ENCODE results near the gene JMJD4. TPM values are rescaled to one million over a fixed set of nuclear protein-coding genes. Genes with fewer than 3 reads are reported as not detected.

The JMJD4 gene
- total RNA-seq, 1 donor from 2014 or later: 28.3 TPM

GRCh38 chr1:227753999-227754711 is 19.1 kb upstream of the JMJD4 start:
- Mint-ChIP-seq H3K4me1 (no peaks in the 10 kb centered on the region), H3K4me3 (no peak overlapping the region), H3K27ac (ENCODE audit: unreplicated experiment) (no peak overlapping the region), H3K27me3 (ENCODE audit: low read depth) (no peaks in the 10 kb centered on the region), H3K36me3 (ENCODE audit: low read depth) (no peaks in the 10 kb centered on the region), H3K9me3 (no peaks in the 10 kb centered on the region)
- DNase-seq (ENCODE audit: low read depth, low spot score): no peak
- TF ChIP-seq CTCF (conservative IDR thresholded peaks at IDR 0.05): no peak

DNA sequence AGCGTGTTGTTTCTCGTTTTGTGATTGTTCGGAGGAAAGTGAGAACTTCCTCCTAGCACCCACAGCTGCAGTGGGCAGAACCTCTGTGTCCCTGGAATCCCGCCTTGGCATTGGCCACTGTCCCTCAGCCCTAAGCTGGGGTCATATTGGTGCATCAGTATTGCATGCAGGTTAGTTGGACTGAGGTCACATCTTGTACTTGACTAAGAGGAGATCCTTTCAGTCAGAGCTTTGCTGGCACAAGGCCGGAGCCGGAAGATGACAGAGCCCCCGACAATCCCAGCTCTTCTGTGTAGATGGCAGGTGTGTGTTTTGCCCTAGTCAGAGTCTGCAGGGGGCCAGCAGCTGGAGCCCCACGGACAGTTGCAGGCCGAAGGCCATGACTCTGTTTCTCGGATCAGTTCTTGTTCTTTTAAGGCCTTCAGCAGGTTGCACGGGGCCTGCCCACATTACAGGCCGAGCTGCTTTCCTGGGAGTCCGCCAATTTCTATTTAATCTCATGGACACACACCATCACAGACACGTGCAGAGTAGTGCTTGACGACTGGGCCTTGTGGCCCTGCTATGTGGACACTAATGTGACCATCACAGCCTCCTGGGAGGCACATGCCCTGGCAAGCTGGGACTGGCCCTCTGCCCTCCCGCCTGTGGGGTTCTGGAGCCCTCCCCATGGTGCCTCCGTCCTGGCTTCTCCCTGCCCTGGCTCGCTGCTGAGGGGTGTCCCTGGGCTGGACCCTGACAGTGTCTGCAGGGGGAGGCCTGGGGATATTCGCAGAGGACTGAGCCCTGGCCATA is 15.0 kb upstream of the JMJD4 start:
- no peak overlapping the region for H3K4me3 Mint-ChIP-seq
- no peaks in the 10 kb centered on the region for H3K27me3 Mint-ChIP-seq (ENCODE audit: low read depth)
- no peak for DNase-seq (ENCODE audit: low read depth, low spot score)
- H3K27ac Mint-ChIP-seq (ENCODE audit: unreplicated experiment): no peak overlapping the region
- peaks cover 3% of the 10 kb centered on the region for H3K4me1 Mint-ChIP-seq
- no peaks in the 10 kb centered on the region for H3K36me3 Mint-ChIP-seq (ENCODE audit: low read depth)
- no peak for TF ChIP-seq CTCF (conservative IDR thresholded peaks at IDR 0.05)
- no peaks in the 10 kb centered on the region for H3K9me3 Mint-ChIP-seq

GRCh38 chr1:227749225-227749624 is 14.1 kb upstream of the JMJD4 start:
- no peak for DNase-seq (ENCODE audit: low read depth, low spot score)
- H3K27ac Mint-ChIP-seq (ENCODE audit: unreplicated experiment): no peak overlapping the region
- H3K27me3 Mint-ChIP-seq (ENCODE audit: low read depth): no peaks in the 10 kb centered on the region
- H3K4me1 Mint-ChIP-seq: peaks cover 3% of the 10 kb centered on the region
- TF ChIP-seq CTCF (conservative IDR thresholded peaks at IDR 0.05): no peak
- H3K9me3 Mint-ChIP-seq: no peaks in the 10 kb centered on the region
- no peak overlapping the region for H3K4me3 Mint-ChIP-seq
- no peaks in the 10 kb centered on the region for H3K36me3 Mint-ChIP-seq (ENCODE audit: low read depth)

DNA sequence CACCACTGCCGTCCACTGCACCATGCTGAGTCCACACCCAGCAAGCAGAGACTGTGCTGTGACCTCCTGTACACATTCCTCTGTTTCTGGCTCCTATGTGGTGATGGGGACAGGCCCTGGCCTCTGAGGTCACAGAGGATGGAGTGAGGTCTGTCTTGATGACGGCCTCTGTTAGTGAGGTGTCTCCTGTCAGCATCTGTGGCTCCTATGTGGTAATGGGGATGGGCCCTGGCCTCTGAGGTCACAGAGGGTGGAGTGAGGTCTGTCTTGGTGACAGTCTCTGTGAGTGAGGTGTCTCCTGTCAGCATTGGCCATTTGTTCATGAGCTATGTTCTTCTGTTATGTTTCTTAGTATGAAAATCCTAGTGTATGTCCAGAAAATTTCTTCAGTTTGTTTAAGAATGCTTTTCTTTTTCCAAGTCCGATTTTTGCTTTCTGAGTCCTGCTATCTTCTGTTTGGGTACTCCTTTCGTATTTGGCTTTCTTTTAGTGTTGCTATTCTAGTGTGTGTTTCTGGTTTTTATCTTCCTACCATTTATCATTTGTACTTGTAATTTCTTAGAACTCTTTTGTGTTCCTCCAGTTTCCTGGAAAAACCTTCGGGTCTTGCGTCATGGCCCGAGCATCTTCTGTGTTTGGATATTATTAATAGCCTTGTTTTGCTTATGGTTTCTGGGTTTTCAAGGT is 13.5 kb upstream of the JMJD4 start:
- no peaks in the 10 kb centered on the region for H3K9me3 Mint-ChIP-seq
- no peaks in the 10 kb centered on the region for H3K27me3 Mint-ChIP-seq (ENCODE audit: low read depth)
- no peaks in the 10 kb centered on the region for H3K36me3 Mint-ChIP-seq (ENCODE audit: low read depth)
- peaks cover 3% of the 10 kb centered on the region for H3K4me1 Mint-ChIP-seq
- H3K4me3 Mint-ChIP-seq: no peak overlapping the region
- no peak overlapping the region for H3K27ac Mint-ChIP-seq (ENCODE audit: unreplicated experiment)
- TF ChIP-seq CTCF (conservative IDR thresholded peaks at IDR 0.05): no peak
- no peak for DNase-seq (ENCODE audit: low read depth, low spot score)

DNA sequence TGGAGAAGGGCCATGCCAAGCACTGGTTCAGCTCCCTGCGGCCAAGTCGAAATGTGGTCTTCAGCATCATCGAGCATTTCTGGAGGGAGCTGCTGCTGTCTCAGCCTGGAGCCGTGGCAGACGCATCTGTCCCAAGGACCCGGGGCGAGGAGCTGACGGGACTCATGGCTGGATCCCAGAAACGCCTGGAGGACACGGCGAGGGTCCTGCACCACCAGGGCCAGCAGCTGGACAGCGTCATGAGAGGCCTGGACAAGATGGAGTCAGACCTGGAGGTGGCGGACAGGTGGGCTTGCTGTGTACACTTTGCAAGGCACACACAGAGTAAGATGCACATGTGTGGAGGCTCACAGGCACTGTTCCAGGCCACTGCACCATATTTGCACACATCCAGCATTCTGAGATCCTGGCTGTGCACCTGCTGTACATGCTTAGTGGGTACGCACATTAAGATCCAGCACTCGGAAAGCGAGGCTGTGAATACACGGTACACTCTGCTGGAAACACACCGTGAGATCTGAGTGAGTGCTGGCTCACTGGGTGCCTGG is 12.9 kb upstream of the JMJD4 start:
- no peaks in the 10 kb centered on the region for H3K27me3 Mint-ChIP-seq (ENCODE audit: low read depth)
- no peaks in the 10 kb centered on the region for H3K9me3 Mint-ChIP-seq
- H3K36me3 Mint-ChIP-seq (ENCODE audit: low read depth): no peaks in the 10 kb centered on the region

More for the DNA sequence above, 12.9 kb upstream of the JMJD4 start:
- peaks cover 3% of the 10 kb centered on the region for H3K4me1 Mint-ChIP-seq
- H3K4me3 Mint-ChIP-seq: no peak overlapping the region
- no peak for DNase-seq (ENCODE audit: low read depth, low spot score)
- H3K27ac Mint-ChIP-seq (ENCODE audit: unreplicated experiment): no peak overlapping the region
- TF ChIP-seq CTCF (conservative IDR thresholded peaks at IDR 0.05): no peak
